Testis (tissue), 2 donors: ENCODE measurements around the gene TSPAN11.

Source experiments
- CTCF ChIP-seq, 3 experiments: fragments of 450-650 bp in 2 of 3; fragments of 200-600 bp in 1 of 3; sonication (generic) in 1 of 3; IDR thresholded peaks; one replicate each; pipeline ENCODE4 v1.5.1; 2016 to 2019; ENCODE audit warnings: antibody characterized with exemption in 3 of 3, mild to moderate bottlenecking in 2 of 3, moderate library complexity in 1 of 3
- POLR2A ChIP-seq: fragments of 450-650 bp; IDR thresholded peaks from one replicate; pipeline ENCODE4 v1.6.1; 2017; ENCODE audit warnings: antibody characterized with exemption, mild to moderate bottlenecking, moderate library complexity

GRCh38 chr12:30942936-30943335 lies 16.4 kb downstream of the TSPAN11 start:
- TF ChIP-seq CTCF (IDR thresholded peaks at IDR 0.05) (no peak), POLR2A (no peak)
